ENCODE data around the gene MEIS3.
A peak's percentile ranks its signal among the peaks of the same experiment; 100 is the strongest.

The MEIS3 gene

DNA sequence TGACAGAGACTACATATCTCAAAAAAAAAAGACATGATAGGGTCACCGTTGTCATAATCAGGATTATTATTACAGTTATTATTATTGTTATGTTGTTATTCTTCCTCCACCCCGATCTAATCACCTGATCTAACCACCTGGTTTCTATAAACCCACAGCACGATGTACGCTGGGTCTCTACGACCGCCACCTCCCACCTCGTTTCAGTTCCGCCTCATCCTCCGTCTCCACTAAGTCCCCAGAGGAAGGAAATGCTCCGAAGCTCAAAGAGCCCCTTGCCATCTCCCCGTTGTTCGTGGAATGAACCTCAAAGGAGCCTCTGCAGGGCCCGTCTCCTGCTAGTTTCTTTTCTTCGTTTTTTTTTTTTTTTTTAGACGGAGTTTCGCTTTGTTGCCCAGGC is 15.9 kb upstream of the MEIS3 start:
- DNase-seq = peak; percentile 26

DNA sequence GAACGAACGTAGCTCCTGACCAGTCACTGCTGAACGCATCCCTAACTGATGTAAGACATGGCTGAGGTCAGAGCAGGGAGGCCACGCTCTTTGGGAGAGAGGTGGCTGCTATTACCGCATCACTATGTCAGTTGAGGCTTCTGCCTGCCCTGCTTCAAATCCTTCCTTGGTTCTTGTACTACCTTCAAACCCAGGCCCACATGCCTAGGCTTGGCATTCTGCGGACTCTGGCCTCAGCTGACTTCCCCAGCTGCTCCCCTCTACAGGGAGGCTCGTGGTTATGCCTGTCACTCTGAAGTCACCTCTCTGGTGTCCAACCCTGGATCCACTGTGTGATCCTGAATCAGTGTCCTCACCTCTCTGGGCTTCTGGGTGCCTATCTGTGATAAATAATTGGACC is 14.8 kb upstream of the MEIS3 start:
- no peak for DNase-seq

GRCh38 chr19:47433121-47433520 is 13.8 kb upstream of the MEIS3 start:
- DNase-seq = no peak

- no peak for DNase-seq
Observed at GRCh38 chr19:47432499-47432898, 13.2 kb upstream of the MEIS3 start.

- no peak for DNase-seq
Observed at GRCh38 chr19:47432091-47432490, 12.8 kb upstream of the MEIS3 start.

DNA sequence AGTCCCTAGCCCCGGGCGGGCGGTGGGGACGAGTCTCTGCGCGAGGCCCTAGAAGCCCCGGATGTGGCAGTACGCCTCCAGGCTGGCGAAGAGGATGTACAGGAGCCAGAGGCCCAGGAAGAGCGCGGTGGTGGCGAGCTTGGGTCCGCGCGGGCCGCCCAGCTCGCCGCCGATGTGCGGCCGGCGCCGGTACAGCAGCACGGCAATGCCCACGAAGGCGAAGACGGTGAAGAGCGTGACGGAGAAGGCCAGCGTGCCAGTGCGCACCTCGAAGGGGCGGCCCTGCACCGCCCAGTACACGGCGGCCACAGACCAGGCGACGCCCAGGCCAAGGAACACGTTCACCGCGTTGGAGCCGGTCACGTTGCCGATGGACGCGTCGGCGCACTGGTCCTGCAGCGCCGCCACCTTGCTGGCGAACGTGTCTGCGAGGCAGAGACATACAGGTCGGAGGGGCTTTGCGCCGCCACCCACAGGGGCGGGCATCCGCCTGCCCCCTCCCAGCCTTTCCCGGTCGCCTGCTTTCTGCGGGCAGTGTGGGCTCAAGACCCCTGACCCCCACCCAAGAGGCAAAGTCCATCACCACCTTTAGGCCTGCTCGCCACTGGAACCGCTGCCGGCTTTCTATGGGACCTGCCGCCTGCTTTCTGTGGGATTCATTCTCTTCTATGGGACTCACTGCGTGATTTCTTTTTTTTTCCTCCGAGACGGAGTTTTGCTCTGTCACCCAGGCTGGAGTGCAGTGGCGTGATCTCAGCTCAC is 10.9 kb upstream of the MEIS3 start:
- DNase-seq = peak; percentile 20

GRCh38 chr19:47429140-47429793 is 9.9 kb upstream of the MEIS3 start:
- DNase-seq = no peak

GRCh38 chr19:47428177-47428894 is 9.0 kb upstream of the MEIS3 start:
- DNase-seq = peak; percentile 90

GRCh38 chr19:47427241-47428176 is 8.2 kb upstream of the MEIS3 start:
- DNase-seq = peak; percentile 75

- DNase-seq = no peak
Observed at GRCh38 chr19:47423203-47423882, 4.0 kb upstream of the MEIS3 start.

DNA sequence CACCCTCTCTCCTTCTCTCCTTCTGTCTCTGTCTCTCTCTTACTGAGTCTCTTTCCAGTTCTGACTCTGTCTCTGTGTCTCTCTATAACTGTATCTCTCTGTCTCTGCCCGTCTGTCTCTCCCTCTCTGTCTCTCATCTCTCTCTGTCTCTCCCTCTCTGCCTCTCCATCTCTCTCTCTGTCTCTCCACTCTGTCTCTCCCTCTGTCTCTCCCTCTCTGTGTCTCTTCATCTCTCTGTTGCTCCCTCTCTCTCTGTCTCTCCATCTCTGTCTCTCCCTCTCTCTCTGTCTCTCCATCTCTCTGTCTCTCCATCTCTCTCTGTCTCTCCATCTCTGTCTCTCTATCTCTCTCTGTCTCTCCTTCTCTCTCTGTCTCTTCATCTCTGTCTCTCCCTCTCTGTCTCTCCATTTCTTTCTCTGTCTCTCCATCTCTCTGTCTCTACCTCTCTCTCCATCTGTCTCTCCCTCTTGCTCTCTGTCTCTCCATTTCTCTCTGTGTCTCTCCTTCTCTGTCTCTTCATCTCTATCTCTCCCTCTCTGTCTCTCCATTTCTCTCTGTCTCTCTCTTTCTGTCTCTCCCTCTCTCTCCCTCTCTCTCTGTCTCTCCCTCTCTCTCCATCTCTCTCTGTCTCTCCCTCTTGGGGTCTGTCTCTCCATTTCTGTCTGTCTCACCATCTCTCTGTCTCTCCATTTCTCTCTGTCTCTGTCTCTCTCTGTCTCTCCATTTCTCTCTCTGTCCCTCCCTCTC is 3.3 kb upstream of the MEIS3 start:
- no peak for DNase-seq

GRCh38 chr19:47421844-47422395 is 2.6 kb upstream of the MEIS3 start:
- no peak for DNase-seq

DNA sequence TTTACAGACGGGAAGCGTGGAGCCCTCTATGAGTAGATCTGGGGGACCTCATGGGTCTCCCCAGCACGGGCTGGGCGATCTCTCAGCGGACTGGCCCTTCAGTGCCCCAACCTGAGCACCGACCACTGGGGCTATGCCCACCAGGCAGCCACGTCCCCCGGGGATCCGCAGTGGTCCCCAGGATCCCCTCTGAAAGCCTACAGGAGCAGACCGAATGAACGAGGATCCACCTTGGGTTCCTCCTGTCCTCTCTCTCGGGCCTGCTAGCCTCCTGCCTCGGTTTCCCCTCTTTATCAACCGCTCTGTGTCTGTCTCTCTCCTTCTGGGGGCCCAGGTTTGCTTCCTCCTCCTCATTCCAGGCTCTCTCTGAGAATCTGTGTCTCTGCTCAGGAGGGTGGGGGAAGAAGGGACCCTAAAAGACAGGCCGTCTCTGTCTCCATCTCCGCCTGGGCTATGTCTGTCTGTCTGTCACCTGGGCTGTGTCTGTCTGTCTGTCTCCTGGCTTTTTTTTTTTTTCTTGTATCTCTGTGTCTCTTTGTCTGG is 2.0 kb upstream of the MEIS3 start:
- no peak for DNase-seq

- DNase-seq = no peak
Observed at GRCh38 chr19:47419789-47420188, 462 bp upstream of the MEIS3 start.

DNA sequence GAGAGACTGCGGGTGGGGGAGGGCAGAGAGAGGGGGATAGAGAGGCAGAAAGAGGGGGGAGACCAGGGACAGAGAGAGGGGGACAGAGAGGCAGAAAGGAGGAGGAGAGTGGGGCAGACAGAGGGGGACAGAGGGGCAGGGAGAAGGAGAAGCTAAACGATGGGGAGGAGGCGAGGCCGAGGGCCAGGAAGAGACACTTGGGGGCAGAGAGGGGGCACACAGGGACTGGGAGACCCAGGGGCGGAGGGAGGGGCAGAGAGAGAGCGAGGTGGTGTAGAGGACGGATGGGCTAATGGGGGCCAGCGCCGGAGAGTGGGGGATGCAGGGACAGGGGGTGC is 666 bp downstream of the MEIS3 start:
- no peak for DNase-seq

DNA sequence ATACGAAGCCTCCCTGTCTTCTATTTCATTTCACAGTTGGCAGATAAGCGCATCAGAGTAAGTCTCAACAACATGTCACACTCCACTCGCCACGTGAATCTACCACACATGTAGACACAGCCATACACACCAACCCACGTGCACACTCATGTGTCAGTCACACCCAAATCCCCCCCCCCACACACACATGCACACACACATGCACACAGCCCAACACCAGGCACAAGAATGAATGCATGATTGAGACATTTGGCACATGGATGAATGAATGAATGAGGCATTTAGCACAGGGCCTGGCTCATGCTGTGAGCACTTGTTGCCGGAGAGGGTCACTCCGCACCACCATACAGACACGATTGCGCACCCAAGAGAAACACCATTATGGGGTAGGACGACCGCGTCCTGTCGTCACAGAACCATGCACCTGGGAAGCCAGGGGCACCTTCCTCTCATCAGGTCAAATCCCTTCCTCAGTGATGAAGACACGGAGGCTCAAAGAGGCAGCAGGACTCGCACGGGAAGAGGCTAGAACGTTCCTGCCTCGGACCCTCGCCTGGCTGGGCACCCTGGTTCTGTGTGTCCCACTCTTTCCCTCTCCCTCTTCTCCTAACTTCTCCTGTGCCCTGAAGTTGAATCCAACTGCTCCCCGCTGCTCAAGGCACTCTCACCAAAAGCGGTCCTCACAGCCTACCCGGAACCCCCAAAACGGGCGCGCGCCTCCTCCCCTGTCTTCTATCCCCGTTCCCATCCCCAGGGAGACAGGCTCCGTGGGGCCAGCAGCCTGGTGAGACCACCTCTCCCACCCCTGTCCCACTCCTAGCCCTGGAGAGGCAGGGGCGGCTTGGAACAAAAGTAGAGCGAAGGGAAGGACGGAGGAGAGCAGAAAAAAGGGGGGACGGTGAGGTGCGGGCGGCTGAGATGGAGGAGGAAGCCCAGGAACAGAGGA is 1.3 kb downstream of the MEIS3 start:
- DNase-seq = no peak

DNA sequence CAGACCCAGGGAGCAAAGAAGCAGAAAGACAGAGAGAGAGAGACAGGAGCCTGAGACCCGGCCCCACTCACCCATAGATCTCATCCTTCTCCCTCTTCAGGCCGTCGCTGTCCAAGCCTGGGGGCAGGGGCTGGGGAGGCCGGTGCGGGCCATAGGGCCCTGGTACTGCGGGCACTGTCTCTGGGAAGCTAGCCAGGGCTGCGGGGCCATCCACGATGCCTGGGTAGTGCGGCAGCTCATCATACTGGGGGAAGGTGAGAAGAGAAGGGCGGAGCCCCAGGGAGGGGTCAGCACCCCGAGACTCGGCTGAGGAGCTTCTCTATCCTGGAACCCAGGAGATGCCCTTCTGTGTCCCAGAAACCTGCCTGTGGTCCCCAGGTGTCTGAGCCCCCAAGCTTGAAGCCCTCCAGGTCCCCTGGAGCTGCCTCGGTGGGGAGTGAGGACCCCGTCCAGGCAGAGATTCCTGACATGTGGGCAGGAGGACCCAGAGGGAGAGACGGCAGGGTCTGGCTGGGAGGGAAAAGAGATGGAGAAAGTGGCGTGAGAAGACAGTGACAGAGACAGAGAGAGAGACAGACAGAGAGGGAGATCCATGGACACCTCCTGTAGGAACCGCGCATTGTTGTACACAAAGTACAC is 2.1 kb downstream of the MEIS3 start:
- DNase-seq = no peak

GRCh38 chr19:47416643-47416985 is 2.7 kb downstream of the MEIS3 start:
- no peak for DNase-seq

GRCh38 chr19:47415953-47416642 is 3.2 kb downstream of the MEIS3 start:
- no peak for DNase-seq

All from CD4-positive, alpha-beta T cell treated with Interleukin-12 subunit alpha and Interleukin-12 subunit beta, for 1 hour (primary cell).